Endothelial cell of umbilical vein (primary cell): ENCODE measurements around the gene RGS12. TPM values are rescaled to one million over a fixed set of nuclear protein-coding genes. Genes with fewer than 3 reads are reported as not detected.

ENCODE experiments used
- BruUV-seq: library from RNA; stranded (reverse); fragments of 400-500 nt; replicated peaks from 2 replicates; lab custom pipeline; 2021; lab: Mats Ljungman, UMichigan
- CTCF ChIA-PET: fragments of 300-600, 350-600 bp; sonication (Branson Sonifier 250); formaldehyde crosslinking; loops from one replicate; lab custom pipeline; 2021; ENCODE audit warnings: antibody characterized with exemption, inconsistent platforms; lab: Charles Lee
- POLR2A ChIA-PET: fragments of 300-600, 350-600 bp; sonication (Branson Sonifier 250); formaldehyde crosslinking; loops from one replicate; lab custom pipeline; 2021; ENCODE audit warnings: antibody characterized with exemption, inconsistent platforms; lab: Charles Lee
- DNase-seq: peaks from one replicate; pipeline ENCODE4 v3.0.0-alpha.2; 2011; ENCODE audit warnings: low read depth, low spot score
- FAIRE-seq: peaks from 2 replicates; lab custom pipeline; 2011; peaks lifted over from hg19 to GRCh38; lab: Jason Lieb, UNC
- H2AFZ ChIP-seq: 2 replicates; pipeline ENCODE4 v1.6.0; 2012; ENCODE audit warnings: low read depth, low read length, control low read depth, inconsistent platforms
- H3K27ac ChIP-seq: 2 replicates; pipeline ENCODE4 v1.5.1; 2011; ENCODE audit warnings: low read depth, mild to moderate bottlenecking, control low read depth, low read length, moderate library complexity; ENCODE audit not compliant: insufficient read depth
- H3K27me3 ChIP-seq, 2 experiments: 2 replicates each; pipeline versions ENCODE4 v1.6.0 to v1.6.1; 2011; ENCODE audit warnings: low read length in 2 of 2, mixed read lengths in 1 of 2; ENCODE audit not compliant: control insufficient read depth in 2 of 2, insufficient read depth in 2 of 2
- H3K36me3 ChIP-seq, 2 experiments: 2 replicates in 1 of 2; 3 replicates in 1 of 2; pipeline ENCODE4 v1.5.1; 2011; ENCODE audit warnings: low read length in 2 of 2, mild to moderate bottlenecking in 1 of 2, moderate library complexity in 1 of 2; ENCODE audit not compliant: control insufficient read depth in 2 of 2, insufficient read depth in 2 of 2; ENCODE audit errors: extremely low read depth in 1 of 2
- H3K4me1 ChIP-seq: 3 replicates; pipeline ENCODE4 v1.5.1; 2011; ENCODE audit warnings: mild to moderate bottlenecking, low read length; ENCODE audit not compliant: control insufficient read depth, insufficient read depth; ENCODE audit errors: extremely low read depth
- H3K4me2 ChIP-seq: 2 replicates; pipeline ENCODE4 v1.6.1; 2011; ENCODE audit warnings: low read length, control low read depth, mixed read lengths; ENCODE audit not compliant: insufficient read depth
- H3K4me3 ChIP-seq, 3 experiments: fragments of 200-600 bp in 1 of 3; sonication (generic), shearing (Covaris generic) in 1 of 3; replicated peaks in 1 of 3; 2 replicates each; pipeline ENCODE4 v1.5.1; 2011 to 2016; ENCODE audit warnings: control low read depth in 3 of 3, low read length in 3 of 3, mild to moderate bottlenecking in 2 of 3, inconsistent platforms in 1 of 3, low read depth in 1 of 3, moderate library complexity in 1 of 3; ENCODE audit not compliant: insufficient read depth in 1 of 3
- H3K79me2 ChIP-seq: 2 replicates; pipeline ENCODE4 v1.6.0; 2012; ENCODE audit warnings: low read length, inconsistent platforms; ENCODE audit not compliant: control insufficient read depth, insufficient read depth
- H3K9ac ChIP-seq: replicated peaks from 2 replicates; pipeline ENCODE3; 2011; ENCODE audit warnings: low read length, control low read depth; ENCODE audit not compliant: insufficient read depth; ENCODE audit errors: extremely low read depth
- H3K9me1 ChIP-seq: replicated peaks from 3 replicates; pipeline ENCODE4 v1.6.0; 2011; ENCODE audit warnings: mild to moderate bottlenecking, low read length; ENCODE audit not compliant: control insufficient read depth, insufficient read depth; ENCODE audit errors: extremely low read depth
- H3K9me3 ChIP-seq: replicated peaks from 2 replicates; pipeline ENCODE4 v1.5.1; 2012; ENCODE audit warnings: low read length, inconsistent platforms; ENCODE audit not compliant: control insufficient read depth, insufficient read depth
- H4K20me1 ChIP-seq: replicated peaks from 2 replicates; pipeline ENCODE3; 2011; ENCODE audit warnings: mild to moderate bottlenecking, low read length; ENCODE audit not compliant: control insufficient read depth, insufficient read depth; ENCODE audit errors: extremely low read depth
- CTCF ChIP-seq, 2 donors: IDR thresholded peaks; 1 replicate in 1 of 2; 2 replicates in 1 of 2; pipeline ENCODE4 v1.5.1; 2011; ENCODE audit warnings: low read length in 2 of 2, mild to moderate bottlenecking in 2 of 2, moderate library complexity in 2 of 2, control low read depth in 1 of 2, inconsistent platforms in 1 of 2, low read depth in 1 of 2; ENCODE audit not compliant: insufficient read depth in 1 of 2; ENCODE audit errors: extremely low read depth in 1 of 2
- EZH2 ChIP-seq: IDR thresholded peaks from 2 replicates; pipeline ENCODE4 v1.6.1; 2012; ENCODE audit warnings: borderline replicate concordance, low read depth, mild to moderate bottlenecking, moderate library complexity, low read length, inconsistent platforms; ENCODE audit not compliant: severe bottlenecking
- FOS ChIP-seq: IDR thresholded peaks from 2 replicates; pipeline ENCODE4 v1.6.1; 2011; ENCODE audit warnings: mild to moderate bottlenecking, low read length, moderate library complexity, borderline replicate concordance; ENCODE audit not compliant: insufficient read depth
- GATA2 ChIP-seq: IDR thresholded peaks from 2 replicates; pipeline ENCODE4 v1.7.0; 2011; ENCODE audit warnings: low read depth, mild to moderate bottlenecking, moderate library complexity, mixed read lengths, low read length; ENCODE audit not compliant: insufficient read length, insufficient read depth
- JUN ChIP-seq: IDR thresholded peaks from 2 replicates; pipeline ENCODE4 v1.6.1; 2011; ENCODE audit warnings: borderline replicate concordance, low read depth; ENCODE audit not compliant: insufficient read length, insufficient read depth
- MAX ChIP-seq: IDR thresholded peaks from 2 replicates; pipeline ENCODE4 v1.6.1; 2011; ENCODE audit not compliant: insufficient read depth, insufficient read length
- MYC ChIP-seq: IDR thresholded peaks from one replicate; pipeline ENCODE4 v1.6.1; 2011; ENCODE audit warnings: mild to moderate bottlenecking, low read depth, low read length
- POLR2A ChIP-seq: IDR thresholded peaks from 2 replicates; pipeline ENCODE4 v1.6.1; 2012; ENCODE audit warnings: low read depth, mild to moderate bottlenecking, control low read depth, low read length
- POLR2AphosphoS5 ChIP-seq: IDR thresholded peaks from 2 replicates; pipeline ENCODE4 v1.6.1; 2012; ENCODE audit warnings: low read depth, mild to moderate bottlenecking, control low read depth, low read length, moderate library complexity; ENCODE audit not compliant: insufficient read depth
- dilution Hi-C: fragments of 300-500 bp; cut with MboI; formaldehyde crosslinking; loops from one replicate; pipeline ENCODE4 v1.15.0; 2019; ENCODE audit warnings: low sequenced_read_pairs; ENCODE audit not compliant: extremely low pct_ligation_motif_present
- intact Hi-C: fragments of 100-400 bp; cut with micrococcal nuclease; formaldehyde crosslinking; loops from one replicate; pipeline ENCODE4 v1.10.0; 2022
- polyA plus RNA-seq, 4 experiments: library from polyadenylated mRNA; depleted of rRNA in 3 of 4; stranded (reverse) in 3 of 4; unstranded in 1 of 4; fragments of >200 nt; gene quantifications; 2 replicates each; pipeline versions ENCODE4 v1.2.1 to v1.2.3, GENCODE V29; 2011 to 2012; ENCODE audit warnings: missing spikeins in 1 of 4
- total RNA-seq: library from RNA; stranded (reverse); gene quantifications from 2 replicates; pipeline ENCODE4 v1.2.3, GENCODE V29; 2021

Gene RGS12
- total and polyA plus RNA-seq, 2 donors (not counting 3 experiments of a cell fraction or from before 2014, with no cell fraction given), result 65.2 to 75.4 TPM

GRCh38 chr4:3315566-3315965, 22.7 kb downstream of the RGS12 start:
- intact Hi-C loops, result no loop called here
- Histone ChIP-seq H2AFZ (no peak overlapping the region), H3K4me3 (no peak overlapping the region), H3K9ac (no peak overlapping the region), H3K36me3 (peaks cover 3 to 20% of the 10 kb centered on the region in 2 experiments), H3K9me1 (no peaks in the 10 kb centered on the region), H3K27ac (no peak overlapping the region), H3K4me2 (no peak overlapping the region), H4K20me1 (no peaks in the 10 kb centered on the region), H3K9me3 (no peaks in the 10 kb centered on the region), H3K27me3 (no peaks in the 10 kb centered on the region), H3K4me1 (peaks cover 1% of the 10 kb centered on the region), H3K79me2 (peaks cover 53% of the 10 kb centered on the region)
- POLR2A ChIA-PET, result no interaction called here
- dilution Hi-C loops, result no loop called here
- BruUV-seq, result no TSS peak
- no peak for FAIRE-seq
- no peak for DNase-seq
- CTCF ChIA-PET, result interaction anchor here (1.5 kb wide), 1 partner anchor 180 kb away, joined by 3 read pairs; no protein-coding TSS in a partner anchor
- TF ChIP-seq JUN, result no peak
- TF ChIP-seq MYC, result no peak
- no peak for TF ChIP-seq GATA2
- TF ChIP-seq MAX, result no peak
- TF ChIP-seq EZH2, result no peak
- TF ChIP-seq POLR2AphosphoS5, result no peak
- TF ChIP-seq POLR2A, result no peak
- TF ChIP-seq FOS, result no peak
- no peak for TF ChIP-seq CTCF (IDR thresholded peaks at IDR 0.05; ENCODE audit: extremely low read depth in 1 of 2, insufficient read depth in 1 of 2, low read depth in 1 of 2, low read length in 2 of 2)
